Right kidney (tissue), 1 donor: ENCODE results near the gene IPPK.

ENCODE experiments used
- DNase-seq: peaks from one replicate; pipeline ENCODE4 v3.0.0-alpha.2; 2016

The IPPK gene

DNA sequence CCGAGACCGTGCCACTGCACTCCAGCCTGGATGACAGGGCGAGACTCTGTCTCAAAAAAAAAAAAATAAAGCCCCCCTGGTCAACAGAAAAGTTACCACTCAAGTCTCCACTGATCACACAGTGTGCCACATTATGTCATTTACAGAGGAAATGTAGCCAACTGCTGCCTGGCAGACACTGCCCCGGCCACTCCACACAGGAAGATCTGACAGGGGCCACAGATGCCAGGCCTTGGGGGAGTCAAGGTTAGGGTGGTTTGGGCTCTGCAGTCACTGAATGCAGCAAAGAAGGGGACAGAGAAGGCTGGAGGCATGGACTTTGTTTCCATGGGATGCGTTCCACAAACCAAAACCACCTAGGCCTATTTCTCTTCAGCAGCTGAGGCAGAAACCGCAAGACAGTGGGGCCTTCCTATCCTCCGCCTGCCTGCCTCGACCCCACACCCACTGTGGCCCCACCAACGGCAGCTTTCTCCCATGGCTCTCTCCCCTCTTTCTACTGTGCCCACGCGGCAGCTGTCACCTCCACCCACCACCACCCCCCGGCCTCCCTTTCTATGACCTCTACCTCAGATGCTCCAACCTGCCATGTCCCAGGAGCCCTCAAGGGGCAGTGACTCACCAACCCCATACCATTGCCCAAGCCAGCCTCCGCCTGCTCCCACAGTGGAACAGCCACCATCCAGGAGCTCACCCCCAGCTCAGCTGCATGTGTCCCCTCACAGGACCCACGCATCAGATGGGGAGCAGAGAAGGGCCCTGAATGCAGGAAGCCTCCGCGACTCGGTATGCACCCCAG, 12.4 kb downstream of the IPPK start:
- no peak for DNase-seq

- no peak for DNase-seq
These were observed 13.4 kb downstream of the IPPK start for GRCh38 chr9:92656537-92656925.

DNA sequence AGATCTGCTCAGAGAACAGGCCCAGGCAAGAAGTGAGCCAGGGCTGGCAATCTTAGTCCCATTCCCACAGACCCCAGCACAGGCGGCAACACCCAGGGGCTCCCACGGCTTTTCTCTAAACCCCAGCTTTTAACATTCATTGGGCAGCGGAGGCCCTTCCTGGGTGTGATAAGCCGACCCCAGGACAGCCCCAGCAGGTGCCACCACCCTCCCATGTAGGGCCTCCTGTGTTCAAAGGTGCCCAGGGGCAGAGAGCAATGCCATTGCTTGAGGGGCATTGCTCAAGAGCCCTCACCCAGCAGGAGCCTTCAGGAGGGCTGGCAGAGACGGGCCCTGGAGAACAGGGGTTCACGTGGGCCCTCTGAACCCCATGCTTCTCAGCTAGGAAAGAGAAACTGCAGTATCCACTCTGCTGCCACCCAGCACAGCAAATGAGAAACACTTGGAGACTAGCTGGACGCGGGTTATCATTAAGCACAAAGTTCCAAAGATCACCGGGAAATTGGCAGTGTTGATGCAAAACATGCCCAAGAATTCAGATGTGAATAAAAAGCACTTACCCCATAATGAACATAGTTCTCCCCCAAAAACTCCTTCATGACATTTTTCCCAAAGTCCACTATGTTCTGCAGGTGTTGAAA, 13.9 kb downstream of the IPPK start:
- no peak for DNase-seq

GRCh38 chr9:92655366-92655765, 14.6 kb downstream of the IPPK start:
- no peak for DNase-seq

DNA sequence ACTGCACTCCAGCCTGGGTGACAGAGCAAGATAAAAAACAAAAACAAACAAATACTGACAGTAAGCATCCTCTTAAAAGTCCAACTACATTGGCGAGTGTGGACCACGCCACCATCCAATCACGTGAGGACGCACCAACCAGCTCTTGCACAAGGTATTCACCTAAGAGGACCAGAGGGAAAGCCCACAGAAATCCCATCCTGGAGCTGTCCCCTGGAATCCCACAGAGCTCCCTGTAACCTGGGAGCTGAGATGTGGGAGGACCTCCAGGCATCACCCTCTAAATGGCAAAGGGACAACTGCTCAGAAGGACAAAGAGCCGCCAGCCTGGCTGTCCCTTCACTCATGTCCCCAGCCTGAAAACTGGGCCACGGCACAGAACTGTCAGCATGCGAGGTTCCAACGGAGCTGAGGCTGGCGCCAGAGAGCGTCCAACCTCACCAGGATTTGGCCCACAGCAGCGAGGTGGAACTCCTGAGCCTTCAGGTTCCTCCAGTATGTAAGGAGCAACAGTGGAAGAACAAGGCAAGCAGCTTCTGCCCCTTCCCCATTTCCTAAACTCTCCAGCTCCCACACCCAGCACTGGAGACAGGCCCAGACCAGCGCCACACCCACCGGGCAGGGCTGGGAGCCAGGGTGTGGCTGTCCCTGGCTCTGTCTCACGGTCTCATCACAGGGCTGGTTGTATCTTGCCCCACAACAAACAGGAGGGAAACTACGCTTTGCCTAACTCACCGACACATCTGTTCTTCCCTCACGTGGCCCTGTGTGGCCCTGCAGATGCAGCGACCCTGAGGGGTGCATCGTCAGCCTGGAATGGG, 15.2 kb downstream of the IPPK start:
- no peak for DNase-seq

- no peak for DNase-seq
These were observed 17.5 kb downstream of the IPPK start for GRCh38 chr9:92652461-92652860.

GRCh38 chr9:92650839-92651621, 18.9 kb downstream of the IPPK start:
- no peak for DNase-seq

DNA sequence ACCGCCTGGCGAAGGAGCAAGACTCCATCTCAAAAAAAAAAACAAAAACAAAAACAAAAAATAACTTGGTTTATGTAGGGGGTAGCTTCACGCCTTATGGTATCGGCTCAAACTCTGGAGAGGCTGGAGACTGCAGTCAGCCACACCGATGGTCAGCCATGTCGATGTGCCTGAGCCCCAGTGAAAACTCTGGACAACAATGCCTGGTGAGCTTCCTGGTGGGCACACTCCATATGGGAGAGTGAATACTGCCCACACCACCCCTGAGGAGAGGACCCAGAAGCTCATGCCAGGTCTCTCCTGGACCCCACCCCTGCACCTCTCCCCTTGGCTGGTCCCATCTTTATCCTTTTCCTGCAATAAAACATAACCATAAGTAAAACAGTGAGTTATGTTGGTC, 19.6 kb downstream of the IPPK start:
- DNase-seq: no peak

DNA sequence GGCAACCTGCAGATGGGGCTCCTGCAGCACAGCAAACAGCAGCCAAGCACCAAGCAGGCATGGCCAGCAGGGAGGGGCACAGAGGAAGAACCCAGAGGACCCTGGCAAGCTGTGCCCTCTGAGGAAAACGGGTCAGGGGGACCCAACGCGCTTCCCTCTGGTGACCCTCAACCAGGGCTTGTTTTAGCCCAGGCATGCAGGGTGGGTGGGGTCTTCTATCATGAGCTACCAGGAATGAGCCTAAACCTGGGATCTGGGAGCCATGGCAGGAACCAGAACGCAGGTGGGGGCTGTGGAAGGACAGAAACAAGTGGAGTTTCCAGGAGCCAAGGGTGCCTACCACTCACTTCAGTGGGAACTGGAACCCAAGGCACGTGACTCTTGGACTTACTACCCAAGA, 20.9 kb downstream of the IPPK start:
- DNase-seq: no peak

GRCh38 chr9:92648474-92648971, 21.4 kb downstream of the IPPK start:
- DNase-seq: no peak

DNA sequence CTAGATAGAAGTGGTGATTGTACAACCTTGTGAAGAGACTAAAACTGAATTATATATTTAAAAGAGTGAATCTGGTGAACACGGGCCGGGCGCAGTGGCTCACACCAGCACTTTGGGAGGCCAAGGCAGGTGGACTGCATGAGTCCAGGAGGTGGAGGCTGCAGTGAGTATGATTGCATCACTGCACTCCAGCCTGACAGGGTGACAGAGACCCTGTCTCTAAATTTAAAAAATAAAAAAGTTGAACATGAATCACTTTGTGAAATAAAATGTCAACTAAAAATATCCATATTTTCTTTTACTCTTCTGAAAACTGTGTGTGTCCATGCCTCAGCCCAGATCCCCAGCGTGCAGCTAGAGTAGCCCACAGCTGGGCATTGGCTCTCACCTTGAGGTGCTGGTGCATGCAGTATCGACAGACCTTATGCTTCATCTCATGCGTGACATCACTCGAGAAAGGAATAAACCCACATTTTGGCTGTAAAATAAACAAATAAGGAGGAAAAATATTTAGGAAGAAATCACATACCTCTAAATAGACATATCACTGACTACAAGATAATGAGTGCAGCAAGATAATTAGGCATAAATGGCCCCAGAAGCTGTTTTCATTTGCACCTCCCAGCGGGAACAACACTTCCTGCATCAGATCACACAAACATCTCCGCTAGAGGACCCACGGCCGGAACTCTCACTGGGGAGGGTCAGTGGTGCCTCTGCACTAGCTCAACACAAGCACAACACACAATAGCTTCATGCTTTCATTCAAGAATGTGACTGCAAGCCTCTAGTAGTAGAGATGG, 22.1 kb downstream of the IPPK start:
- DNase-seq: no peak

DNA sequence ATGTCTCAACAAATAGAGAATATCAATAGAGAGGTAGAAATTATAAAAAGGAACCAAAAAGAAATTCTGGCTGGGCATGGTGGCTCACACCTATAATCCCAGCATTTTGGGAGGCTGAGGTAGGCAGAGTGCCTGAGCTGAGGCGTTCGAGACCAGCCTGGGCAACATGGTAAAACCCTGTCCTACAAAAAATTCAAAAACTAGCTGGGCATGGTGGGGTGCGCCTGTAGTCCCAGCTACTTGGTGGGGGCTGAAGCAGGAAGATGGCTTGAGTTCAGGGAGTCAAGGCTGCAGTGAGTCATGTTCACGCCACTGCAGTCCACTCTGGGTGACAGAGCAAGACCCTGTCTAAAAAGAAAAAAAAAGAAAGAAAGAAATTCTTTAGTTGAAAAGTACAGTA, 24.9 kb downstream of the IPPK start:
- DNase-seq: no peak

DNA sequence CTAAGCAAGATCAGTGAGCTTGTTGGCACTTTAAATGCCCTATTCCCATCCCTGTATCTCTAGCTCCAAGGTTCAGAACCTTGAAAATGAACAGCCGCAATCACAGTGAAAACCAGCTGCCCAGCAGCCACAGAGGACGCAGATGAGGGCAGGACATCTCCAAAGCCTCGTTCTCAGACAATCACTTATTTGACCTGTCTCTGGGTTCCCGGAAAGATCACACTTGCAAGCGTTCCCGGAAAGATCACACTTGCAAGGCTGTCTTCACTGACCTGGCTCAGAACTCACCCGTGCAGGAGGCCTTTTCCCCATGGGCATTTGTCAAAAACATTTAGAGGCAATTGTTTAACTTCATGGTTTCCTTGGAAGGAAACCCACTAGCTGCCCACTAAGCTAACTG, 25.7 kb downstream of the IPPK start:
- DNase-seq: no peak

GRCh38 chr9:92642564-92642963, 27.4 kb downstream of the IPPK start:
- no peak for DNase-seq

- DNase-seq: no peak
These were observed 27.9 kb downstream of the IPPK start for GRCh38 chr9:92642041-92642451.

DNA sequence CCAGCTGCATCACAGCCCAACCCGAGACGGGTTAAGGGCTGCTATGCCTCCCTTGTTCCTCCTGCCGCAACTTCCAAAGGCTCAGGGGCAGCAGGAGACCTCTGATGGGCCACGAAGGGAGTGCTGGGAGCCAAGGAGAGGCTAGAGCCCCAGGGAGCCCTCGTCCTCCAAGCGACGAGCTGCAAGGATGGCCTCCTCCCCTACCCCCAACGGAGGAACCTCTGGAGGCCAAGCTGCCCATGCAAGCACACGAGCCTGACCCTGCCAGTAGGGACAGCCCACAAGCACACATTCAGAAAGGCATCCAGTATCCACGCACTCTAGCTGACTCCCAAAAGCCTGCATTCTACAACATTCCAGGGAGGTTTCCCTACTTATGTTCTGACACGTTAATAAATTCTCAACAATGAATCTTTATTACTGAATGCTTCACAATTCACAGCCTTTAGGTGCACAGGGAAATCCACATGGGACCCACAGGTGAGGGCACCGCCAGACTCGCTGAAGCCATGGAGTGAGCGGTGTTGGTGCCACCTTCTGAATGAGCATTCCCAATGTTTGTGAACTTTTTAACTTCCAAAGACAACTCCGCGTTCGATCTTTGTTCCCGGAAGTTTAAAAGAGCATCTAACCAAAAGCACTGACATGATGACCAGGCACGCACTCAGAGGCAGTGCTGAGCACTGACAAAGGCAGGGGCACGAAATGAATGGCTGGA, 28.7 kb downstream of the IPPK start:
- no peak for DNase-seq

DNA sequence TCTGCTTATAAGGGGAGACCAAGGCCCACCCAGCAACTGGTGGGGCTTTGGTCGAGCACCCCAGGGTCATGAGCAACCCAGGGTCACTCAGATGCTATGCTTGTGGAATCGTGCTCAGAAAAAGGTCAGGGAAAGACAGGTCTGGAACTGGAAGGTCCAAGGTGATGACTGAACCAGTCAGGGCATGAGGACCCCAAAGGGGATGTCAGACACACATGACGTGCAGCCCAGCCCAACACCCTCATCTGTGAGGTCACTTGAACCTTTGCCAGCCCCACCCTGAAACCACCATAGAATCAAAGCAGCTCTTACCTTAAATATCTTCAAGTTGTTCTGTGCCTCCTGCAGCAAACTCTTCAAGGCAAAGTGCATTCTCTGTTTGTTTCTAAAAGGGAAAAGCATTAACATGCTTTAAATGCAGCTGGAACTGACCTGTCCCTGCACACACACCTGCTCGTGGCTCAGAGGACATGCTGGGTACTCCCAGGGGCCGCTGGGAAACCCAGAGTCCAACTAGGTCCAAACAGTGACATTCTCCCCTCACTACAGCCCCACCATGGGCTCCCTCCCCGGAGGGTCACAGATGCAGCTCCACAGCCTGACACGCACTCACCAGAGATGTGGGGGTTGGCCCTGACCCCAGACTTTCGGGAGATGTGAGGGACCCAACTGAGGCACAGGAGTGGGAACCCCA, 29.4 kb downstream of the IPPK start:
- DNase-seq: no peak

DNA sequence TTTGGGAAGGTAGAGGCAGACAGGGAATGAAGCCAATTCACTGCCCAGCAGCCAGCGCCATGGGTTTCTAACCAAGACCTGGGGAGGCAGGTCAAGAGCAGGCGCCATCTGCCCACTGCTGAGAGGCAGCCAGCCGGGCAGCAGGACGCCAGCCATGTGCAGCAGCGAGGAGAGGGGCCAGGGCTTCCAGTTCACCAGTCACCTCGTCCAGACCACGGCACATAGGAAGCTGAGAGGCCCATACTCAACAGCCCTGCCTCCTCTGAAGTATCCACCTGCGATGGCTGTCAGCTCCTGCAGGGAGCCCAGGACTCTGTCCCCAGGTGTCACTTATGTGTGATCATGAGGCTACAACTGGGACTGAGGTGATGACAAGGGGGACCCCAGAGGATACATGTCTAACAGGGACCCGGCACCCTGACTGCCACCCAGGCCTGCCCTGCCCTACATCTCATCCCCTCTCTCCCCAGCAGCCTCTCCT, 30.1 kb downstream of the IPPK start:
- no peak for DNase-seq

GRCh38 chr9:92639124-92639523, 30.8 kb downstream of the IPPK start:
- DNase-seq: no peak

- no peak for DNase-seq
These were observed 31.3 kb downstream of the IPPK start for GRCh38 chr9:92638621-92639101.
